ENCODE results near the gene GVQW3.

GVQW3 gene

GRCh38 chr11:76380977-76381719 lies at the start of gene GVQW3, which contains the start of gene THAP12:
Gene GVQW3 (plus strand): TSS chr11:76381323. CDS start chr11:76381829, 506 bp downstream.
Gene THAP12 (minus strand): TSS chr11:76381132. CDS start chr11:76380836, 296 bp downstream.
- DNase-seq, result peak; percentile 92

- DNase-seq, result no peak
These were observed 46.2 kb upstream of the GVQW3 start for GRCh38 chr11:76334826-76335389.

- DNase-seq, result no peak
These were observed 45.3 kb upstream of the GVQW3 start for GRCh38 chr11:76335842-76336241.

- DNase-seq, result no peak
These were observed 44.5 kb upstream of the GVQW3 start for GRCh38 chr11:76336597-76336996.

GRCh38 chr11:76337469-76337868 lies 43.7 kb upstream of the GVQW3 start:
- DNase-seq, result no peak

- no peak for DNase-seq
These were observed 43.2 kb upstream of the GVQW3 start for GRCh38 chr11:76337923-76338322.

- no peak for DNase-seq
These were observed 41.9 kb upstream of the GVQW3 start for GRCh38 chr11:76339221-76339620.

- DNase-seq, result no peak
These were observed 33.7 kb upstream of the GVQW3 start for GRCh38 chr11:76347466-76347865.

GRCh38 chr11:76348348-76348747 lies 32.8 kb upstream of the GVQW3 start:
- no peak for DNase-seq

GRCh38 chr11:76355172-76355571 lies 26.0 kb upstream of the GVQW3 start:
- DNase-seq, result no peak

GRCh38 chr11:76361374-76361773 lies 19.7 kb upstream of the GVQW3 start:
- DNase-seq, result no peak

GRCh38 chr11:76361776-76362175 lies 19.3 kb upstream of the GVQW3 start:
- no peak for DNase-seq

GRCh38 chr11:76362716-76363115 lies 18.4 kb upstream of the GVQW3 start:
- DNase-seq, result no peak

- DNase-seq, result no peak
These were observed 16.0 kb upstream of the GVQW3 start for GRCh38 chr11:76365038-76365679.

GRCh38 chr11:76368490-76368889 lies 12.6 kb upstream of the GVQW3 start:
- DNase-seq, result no peak

- no peak for DNase-seq
These were observed 11.7 kb upstream of the GVQW3 start for GRCh38 chr11:76369406-76369805.

- peak; percentile 77 for DNase-seq
These were observed 10.0 kb upstream of the GVQW3 start for GRCh38 chr11:76371170-76371569.

- no peak for DNase-seq
These were observed 4.2 kb upstream of the GVQW3 start for GRCh38 chr11:76376746-76377558.

- no peak for DNase-seq
These were observed 1.3 kb upstream of the GVQW3 start for GRCh38 chr11:76379807-76380158.

- DNase-seq, result no peak
These were observed 755 bp upstream of the GVQW3 start for GRCh38 chr11:76380159-76380976.

- DNase-seq, result no peak
These were observed 1.1 kb downstream of the GVQW3 start for GRCh38 chr11:76382209-76382608.

GRCh38 chr11:76385903-76386302 lies 4.8 kb downstream of the GVQW3 start:
- no peak for DNase-seq

All from amniotic stem cell (primary cell).